ENCODE measurements around the gene PLCB3. TPM values are rescaled to one million over a fixed set of nuclear protein-coding genes. Genes with fewer than 3 reads are reported as not detected.
A peak's percentile ranks its signal among the peaks of the same experiment; 100 is the strongest.

PLCB3 gene
- total RNA-seq, 6 experiments from 2014 or later = 5.4 to 8.0 (median 6.7) TPM

DNA sequence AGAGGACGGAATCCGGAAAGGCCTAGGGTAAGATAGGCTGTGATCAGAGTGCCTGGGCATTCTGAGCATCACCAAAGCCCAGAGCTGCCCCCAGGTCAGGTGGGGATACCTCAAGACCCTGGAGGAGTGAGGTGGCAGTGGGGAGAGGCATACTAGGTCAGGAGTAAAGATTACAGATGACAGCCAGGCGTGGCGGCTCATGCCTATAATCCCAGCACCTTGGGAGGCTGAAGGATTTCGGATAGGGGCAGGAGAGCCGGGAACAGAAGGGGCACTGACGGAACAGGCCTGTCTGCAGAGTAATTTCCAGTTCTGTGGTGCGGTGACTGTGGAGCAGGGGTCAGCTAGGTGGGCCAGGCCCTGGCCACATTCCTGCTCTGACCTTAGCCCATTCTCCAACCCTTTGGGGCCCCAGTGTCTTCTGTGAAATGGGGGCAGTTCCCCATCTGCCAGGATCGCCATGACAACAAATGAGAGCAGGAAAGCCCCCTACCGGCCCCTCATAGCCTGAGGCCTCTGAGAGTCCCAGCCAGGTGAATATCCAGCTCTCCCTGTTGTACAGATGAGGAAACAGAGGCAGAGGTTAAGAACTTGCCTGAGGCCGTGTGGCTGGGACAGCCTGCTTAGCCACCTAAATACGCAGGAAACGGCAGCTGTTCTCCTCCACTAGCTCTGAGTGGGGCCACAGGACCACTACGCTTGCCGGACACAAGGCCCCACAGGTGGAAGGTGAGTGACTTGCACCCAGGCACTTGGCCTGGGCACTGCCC is 23.9 kb downstream of the PLCB3 start:
- no peak overlapping the region for H3K27ac ChIP-seq
- WGBS (ENCODE audit: insufficient coverage, low coverage, low lambda C conversion rate, missing lambda C conversion rate) = 93% methylated on average over 5 of the region's 15 CpGs
- ATAC-seq (no peak), DNase-seq (no peak)
- H3K4me1 ChIP-seq = peaks cover 0 to 23% (median 10%) of the 10 kb centered on the region in 4 donors
- H3K36me3 ChIP-seq = peaks cover 0 to 14% (median 2%) of the 10 kb centered on the region in 4 donors
- no peak overlapping the region for H3K4me3 ChIP-seq
- H3K27me3 ChIP-seq = no peaks in the 10 kb centered on the region
- no peak for TF ChIP-seq POLR2A (IDR thresholded peaks at IDR 0.05)
- TF ChIP-seq CTCF (IDR thresholded peaks at IDR 0.05) = no peak
- intact Hi-C loops (cut with DNase I) = no loop called here
- no peaks in the 10 kb centered on the region for H3K9me3 ChIP-seq

GRCh38 chr11:64275841-64276240 is 24.5 kb downstream of the PLCB3 start:
- ATAC-seq (no peak), DNase-seq (no peak)
- Histone ChIP-seq H3K27me3 (no peaks in the 10 kb centered on the region), H3K4me1 (peaks cover 0 to 23% (median 10%) of the 10 kb centered on the region in 4 donors), H3K27ac (no peak overlapping the region), H3K4me3 (no peak overlapping the region), H3K36me3 (peaks cover 0 to 14% (median 2%) of the 10 kb centered on the region in 4 donors), H3K9me3 (no peaks in the 10 kb centered on the region)
- WGBS (ENCODE audit: insufficient coverage, low coverage, low lambda C conversion rate, missing lambda C conversion rate) = 75% methylated on average over 1 of the region's 2 CpGs
- TF ChIP-seq POLR2A (IDR thresholded peaks at IDR 0.05) (no peak), CTCF (IDR thresholded peaks at IDR 0.05) (no peak)
- intact Hi-C loops (cut with DNase I) = no loop called here

GRCh38 chr11:64276653-64277431 is 25.5 kb downstream of the PLCB3 start:
- no peak overlapping the region for H3K4me3 ChIP-seq
- no peaks in the 10 kb centered on the region for H3K27me3 ChIP-seq
- H3K27ac ChIP-seq = no peak overlapping the region
- H3K9me3 ChIP-seq = no peaks in the 10 kb centered on the region
- peaks cover 0 to 14% (median 2%) of the 10 kb centered on the region in 4 donors for H3K36me3 ChIP-seq
- peak in 1 of 3 donors; percentile 53 for DNase-seq
- 100% methylated on average over 1 of the region's 17 CpGs for WGBS (ENCODE audit: insufficient coverage, low coverage, low lambda C conversion rate, missing lambda C conversion rate)
- intact Hi-C loops (cut with DNase I) = no loop called here
- peaks cover 0 to 20% (median 9%) of the 10 kb centered on the region in 4 donors for H3K4me1 ChIP-seq
- no peak for ATAC-seq
- TF ChIP-seq POLR2A (IDR thresholded peaks at IDR 0.05) (no peak), CTCF (IDR thresholded peaks at IDR 0.05) (no peak)

DNA sequence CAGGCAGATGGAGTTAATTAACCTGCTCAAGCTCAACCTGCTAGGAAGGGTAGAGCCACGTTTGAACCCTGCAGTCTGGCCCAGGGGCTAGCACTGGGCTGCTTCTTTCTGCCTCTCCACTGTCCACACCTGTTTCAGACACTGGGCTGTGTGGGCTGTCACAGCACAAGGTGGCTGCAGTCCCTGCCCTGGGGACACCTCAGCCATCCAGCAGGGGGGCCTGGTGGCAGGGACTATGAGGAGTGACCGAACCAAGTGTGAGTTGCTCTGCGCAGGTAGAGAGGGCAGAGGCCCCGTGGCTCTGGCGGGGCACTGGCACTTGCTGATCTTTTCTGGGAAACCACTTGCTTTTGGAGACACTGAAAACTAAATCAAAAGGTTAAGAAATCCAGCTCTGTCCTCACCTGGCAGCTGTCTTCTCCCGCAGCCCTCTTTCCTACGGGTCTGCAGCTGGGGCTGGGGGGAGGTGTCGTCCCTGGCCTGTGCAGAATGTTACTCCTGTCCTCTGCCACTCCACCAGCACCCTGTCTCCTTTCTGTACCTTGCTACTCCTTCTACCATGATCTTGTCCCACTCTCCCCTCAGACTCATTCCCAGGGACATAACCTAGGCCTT is 27.4 kb downstream of the PLCB3 start:
- intact Hi-C loops (cut with DNase I) = no loop called here
- WGBS (ENCODE audit: insufficient coverage, low coverage, low lambda C conversion rate, missing lambda C conversion rate) = 89% methylated on average over 7 of the region's 8 CpGs
- peaks cover 0 to 4% (median 1%) of the 10 kb centered on the region in 4 donors for H3K4me1 ChIP-seq
- no peaks in the 10 kb centered on the region for H3K27me3 ChIP-seq
- no peak overlapping the region for H3K27ac ChIP-seq
- DNase-seq (no peak), ATAC-seq (no peak)
- TF ChIP-seq POLR2A (IDR thresholded peaks at IDR 0.05) = no peak
- no peak for TF ChIP-seq CTCF (IDR thresholded peaks at IDR 0.05)
- no peak overlapping the region for H3K4me3 ChIP-seq
- H3K9me3 ChIP-seq = no peaks in the 10 kb centered on the region
- peaks cover 0 to 14% (median 2%) of the 10 kb centered on the region in 4 donors for H3K36me3 ChIP-seq

All from right lobe of liver (tissue), 6 donors.